WI38 (cell line): Measurements from ENCODE around the gene ADGRG6.

Source experiments
- H3K4me3 ChIP-seq: 2 replicates; pipeline ENCODE4 v1.5.1; 2011; ENCODE audit warnings: low read depth, mild to moderate bottlenecking, control low read depth, low read length
- TF ChIP-seq, protein P1 (sequence below): IDR thresholded peaks from 2 replicates; pipeline ENCODE4 v1.5.1; 2012; ENCODE audit warnings: low read depth, mild to moderate bottlenecking, control low read depth, low read length

ADGRG6 gene

DNA sequence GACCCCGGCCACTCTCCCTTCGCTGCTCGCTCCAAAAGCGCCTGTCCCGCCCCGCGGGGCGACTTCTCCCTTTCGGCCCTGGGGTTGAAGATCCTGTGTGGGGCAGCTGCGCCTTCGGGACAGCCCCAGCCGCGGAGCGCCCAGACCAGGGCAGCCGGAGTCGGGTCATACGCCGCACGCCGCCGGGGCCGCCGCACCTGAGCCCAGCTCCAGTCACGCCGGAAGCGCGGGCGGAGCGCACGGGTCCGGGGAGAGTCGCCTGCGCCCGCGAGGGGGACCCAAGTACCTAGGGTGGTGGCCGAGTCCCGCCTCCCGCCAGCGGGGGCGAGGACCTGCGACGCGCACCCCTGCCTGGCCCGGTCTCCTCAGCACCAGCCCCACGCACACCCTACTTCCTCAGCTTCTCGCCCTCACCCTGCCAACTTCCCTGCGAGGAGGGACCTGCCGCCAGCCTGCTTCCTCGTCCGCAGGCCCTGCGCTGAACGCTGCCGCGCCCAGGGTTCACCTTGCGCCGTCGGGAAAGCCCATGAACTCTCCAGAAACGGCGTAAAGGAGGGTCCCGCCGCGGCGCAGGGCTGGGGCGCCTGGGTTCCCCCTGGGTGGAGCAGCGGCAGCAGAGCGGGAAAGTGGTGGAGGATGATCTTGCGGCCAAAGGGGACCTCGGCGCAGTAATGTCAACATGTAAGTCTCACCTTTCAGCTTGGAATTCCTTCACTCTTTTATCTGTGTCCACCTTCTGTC lies at the start of gene ADGRG6:
ADGRG6 (plus strand) TSS at position 357 of the 741 bp plus-strand sequence; CDS start at position 680, 323 bp downstream.
- TF ChIP-seq, protein P1, sequence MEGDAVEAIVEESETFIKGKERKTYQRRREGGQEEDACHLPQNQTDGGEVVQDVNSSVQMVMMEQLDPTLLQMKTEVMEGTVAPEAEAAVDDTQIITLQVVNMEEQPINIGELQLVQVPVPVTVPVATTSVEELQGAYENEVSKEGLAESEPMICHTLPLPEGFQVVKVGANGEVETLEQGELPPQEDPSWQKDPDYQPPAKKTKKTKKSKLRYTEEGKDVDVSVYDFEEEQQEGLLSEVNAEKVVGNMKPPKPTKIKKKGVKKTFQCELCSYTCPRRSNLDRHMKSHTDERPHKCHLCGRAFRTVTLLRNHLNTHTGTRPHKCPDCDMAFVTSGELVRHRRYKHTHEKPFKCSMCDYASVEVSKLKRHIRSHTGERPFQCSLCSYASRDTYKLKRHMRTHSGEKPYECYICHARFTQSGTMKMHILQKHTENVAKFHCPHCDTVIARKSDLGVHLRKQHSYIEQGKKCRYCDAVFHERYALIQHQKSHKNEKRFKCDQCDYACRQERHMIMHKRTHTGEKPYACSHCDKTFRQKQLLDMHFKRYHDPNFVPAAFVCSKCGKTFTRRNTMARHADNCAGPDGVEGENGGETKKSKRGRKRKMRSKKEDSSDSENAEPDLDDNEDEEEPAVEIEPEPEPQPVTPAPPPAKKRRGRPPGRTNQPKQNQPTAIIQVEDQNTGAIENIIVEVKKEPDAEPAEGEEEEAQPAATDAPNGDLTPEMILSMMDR = no peak
- peak within 1 kb of the TSS; percentile 79 for H3K4me3 ChIP-seq

DNA sequence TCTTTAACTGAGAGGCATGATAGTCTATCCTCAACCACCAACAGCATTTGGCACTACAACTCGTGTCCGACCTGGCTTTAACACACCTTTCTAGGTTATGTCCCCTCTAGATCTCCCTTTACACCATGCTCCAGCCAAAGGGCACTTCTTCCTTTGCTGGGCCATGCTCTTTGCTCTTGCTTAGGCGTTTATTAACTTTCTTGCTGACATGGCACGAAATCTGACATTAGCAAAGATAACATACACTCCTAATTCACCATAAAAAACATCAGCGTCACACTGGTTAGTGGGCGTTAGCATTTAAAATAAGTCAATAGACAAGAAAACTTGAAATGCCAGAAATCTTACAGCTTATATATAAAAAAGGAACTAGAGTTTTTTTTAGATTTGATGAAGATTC lies 47.3 kb upstream of the ADGRG6 start:
- no peak overlapping the region for H3K4me3 ChIP-seq
- TF ChIP-seq, protein P1 = no peak

- no peak overlapping the region for H3K4me3 ChIP-seq
- TF ChIP-seq, protein P1 = no peak
Measured at GRCh38 chr6:142255785-142256184, 46.0 kb upstream of the ADGRG6 start.

DNA sequence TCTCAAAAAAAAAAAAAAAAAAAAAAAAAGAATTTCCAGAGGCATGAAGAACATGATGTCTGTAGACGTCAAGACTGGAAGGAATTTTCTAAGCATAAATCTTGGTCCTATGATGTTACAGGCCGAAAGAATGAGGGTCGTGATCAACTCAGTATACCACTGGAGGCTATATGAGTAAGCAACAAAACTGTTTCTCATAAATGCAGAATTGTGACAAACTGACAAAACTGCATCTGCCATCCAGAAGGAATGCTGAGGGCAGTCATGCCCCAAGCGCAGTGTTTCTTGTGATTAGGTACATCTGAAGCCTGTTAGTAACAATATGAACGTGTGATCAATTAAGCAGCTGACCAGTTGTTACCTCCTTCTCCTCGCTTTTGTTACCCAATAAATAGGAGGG lies 43.5 kb upstream of the ADGRG6 start:
- no peak overlapping the region for H3K4me3 ChIP-seq
- TF ChIP-seq, protein P1 = no peak

DNA sequence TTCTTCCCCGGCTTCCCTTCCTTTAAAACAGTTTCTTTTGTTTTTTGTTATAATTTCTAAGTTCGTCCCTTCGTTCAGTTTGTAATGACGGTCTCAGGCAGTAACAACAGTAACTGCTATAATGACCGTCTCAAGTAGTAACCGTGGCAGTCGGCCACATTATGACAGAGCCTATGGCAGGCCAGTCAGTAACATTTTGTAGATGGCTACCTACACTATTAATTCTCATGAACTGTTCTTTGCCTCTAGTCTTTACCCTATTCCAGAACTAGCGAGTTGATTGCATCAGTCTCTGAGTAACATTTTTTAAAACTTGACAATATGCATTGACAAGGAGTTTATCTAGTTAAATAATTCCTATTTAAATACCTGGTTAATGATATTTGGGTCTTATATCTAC lies 43.0 kb upstream of the ADGRG6 start:
- TF ChIP-seq, protein P1 = no peak

GRCh38 chr6:142260748-142261147 lies 41.1 kb upstream of the ADGRG6 start:
- TF ChIP-seq, protein P1 = no peak
- no peak overlapping the region for H3K4me3 ChIP-seq

More for the DNA sequence above, 43.0 kb upstream of the ADGRG6 start:
- H3K4me3 ChIP-seq = no peak overlapping the region

DNA sequence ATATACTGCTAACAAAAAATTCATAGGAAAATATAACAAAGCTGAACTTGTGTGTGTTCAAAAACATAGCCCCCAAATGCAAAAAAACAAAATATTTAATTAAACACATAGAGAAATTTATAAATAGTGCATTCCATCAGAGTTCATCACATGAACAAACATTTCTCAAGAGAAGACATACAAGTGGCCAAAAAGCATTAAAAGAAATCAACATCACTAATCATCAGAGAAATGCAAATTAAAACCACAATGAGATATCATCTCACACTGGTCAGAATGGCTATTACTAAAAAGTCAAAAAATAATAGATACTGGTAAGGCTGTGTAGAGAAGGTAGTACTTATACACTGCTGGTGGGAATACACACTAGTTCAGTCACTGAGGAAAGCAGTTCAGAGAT lies 39.6 kb upstream of the ADGRG6 start:
- TF ChIP-seq, protein P1 = no peak
- H3K4me3 ChIP-seq = no peak overlapping the region
